Measurements from ENCODE around the gene RBMS3.

- TF ChIP-seq POLR2A (IDR thresholded peaks at IDR 0.05; ENCODE audit: low read length) (no peak), GATA1 (IDR thresholded peaks at IDR 0.05; ENCODE audit: low read depth, low read length) (no peak)
Measured at GRCh38 chr3:29741231-29741630, 460.4 kb downstream of the RBMS3 start.

All from erythroblast (primary cell).